GM19463 (cell line): Measurements from ENCODE around the gene CD160.
"Not testable (repeated sequence)": the region's sequence is repeated elsewhere in the genome, so short reads cannot be mapped to it uniquely, and the experiment has no call there.

Experiments used
- ATAC-seq: cut with Tn5 transposase; IDR thresholded peaks from one replicate; pipeline ENCODE4 v1.9.1; 2021; ENCODE audit warnings: mild to moderate bottlenecking, moderate library complexity; ENCODE audit not compliant: unreplicated experiment

The CD160 gene

DNA sequence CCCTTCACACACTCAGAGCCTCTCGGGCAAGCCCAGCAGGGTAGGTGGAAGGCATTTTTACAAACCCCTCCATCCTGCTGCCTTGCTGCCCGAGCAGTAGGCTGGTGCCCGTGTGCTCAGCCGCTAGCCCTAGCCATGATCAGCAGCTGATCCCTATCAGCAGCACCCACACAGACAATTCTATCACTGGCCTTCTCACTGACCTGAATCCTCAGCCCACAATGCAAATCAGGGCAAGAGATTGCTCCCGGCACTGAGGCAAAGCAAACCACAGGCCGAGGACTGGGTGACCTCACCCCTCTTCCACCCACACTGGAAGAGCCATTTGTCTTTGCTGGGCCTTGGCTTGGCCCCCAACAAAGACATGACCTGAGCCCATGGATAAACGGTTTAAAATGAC, 11.2 kb upstream of the CD160 start:
- ATAC-seq, result peak; percentile 65

DNA sequence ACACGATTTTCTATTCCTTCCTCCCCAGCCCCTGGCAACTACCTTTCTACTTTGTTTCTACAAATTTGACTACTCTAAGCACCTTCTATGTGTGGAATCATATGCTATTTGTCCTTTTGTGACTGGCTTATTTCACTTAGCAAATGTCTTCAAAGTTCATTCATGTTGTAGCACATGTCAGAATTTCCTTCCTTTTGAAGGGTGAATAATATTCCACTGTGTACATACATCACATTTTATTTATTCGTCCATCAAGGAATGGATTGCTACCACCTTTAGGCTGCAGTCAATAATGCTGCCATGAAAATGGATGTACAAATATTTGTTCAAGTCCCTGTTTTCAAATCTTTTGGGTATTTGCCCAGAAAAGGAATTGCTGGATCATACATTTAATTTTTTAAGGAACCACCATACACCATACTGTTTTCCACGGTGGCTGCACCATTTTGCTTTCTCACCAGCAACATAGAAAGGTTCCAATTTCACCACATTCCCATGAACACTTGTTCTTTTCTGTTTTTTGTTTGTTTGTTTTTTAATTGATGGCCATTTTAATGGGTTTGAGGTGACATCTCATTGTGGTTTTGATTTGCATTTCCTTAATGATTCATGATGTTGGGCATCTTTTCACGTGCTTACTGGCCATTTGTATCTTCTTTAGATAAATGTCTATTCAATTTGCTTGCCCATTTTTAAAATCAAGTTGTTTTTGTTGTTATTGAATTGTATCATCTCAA, 8.8 kb upstream of the CD160 start:
- ATAC-seq, result no peak

DNA sequence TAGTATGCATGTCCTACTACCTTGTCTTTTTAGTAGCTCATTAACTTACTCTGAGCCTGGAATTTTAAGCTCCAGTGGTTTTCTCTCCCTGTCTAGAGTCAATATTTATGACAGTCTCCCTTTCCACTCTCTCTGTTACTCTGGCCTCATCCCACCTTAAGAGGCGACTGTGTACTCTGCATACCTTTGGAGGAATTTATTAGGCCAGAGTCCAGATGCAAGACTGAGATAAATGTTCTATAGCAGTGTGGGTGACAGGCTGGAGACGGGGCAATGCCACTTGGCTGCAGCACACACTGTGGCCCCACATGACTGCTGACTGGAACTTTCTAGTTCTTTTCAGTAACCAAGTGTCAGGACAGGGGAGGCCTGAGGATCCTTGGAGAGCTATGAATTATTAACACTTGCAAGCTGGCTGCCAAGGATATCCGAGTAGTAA, 8.1 kb upstream of the CD160 start:
- ATAC-seq, result no peak

DNA sequence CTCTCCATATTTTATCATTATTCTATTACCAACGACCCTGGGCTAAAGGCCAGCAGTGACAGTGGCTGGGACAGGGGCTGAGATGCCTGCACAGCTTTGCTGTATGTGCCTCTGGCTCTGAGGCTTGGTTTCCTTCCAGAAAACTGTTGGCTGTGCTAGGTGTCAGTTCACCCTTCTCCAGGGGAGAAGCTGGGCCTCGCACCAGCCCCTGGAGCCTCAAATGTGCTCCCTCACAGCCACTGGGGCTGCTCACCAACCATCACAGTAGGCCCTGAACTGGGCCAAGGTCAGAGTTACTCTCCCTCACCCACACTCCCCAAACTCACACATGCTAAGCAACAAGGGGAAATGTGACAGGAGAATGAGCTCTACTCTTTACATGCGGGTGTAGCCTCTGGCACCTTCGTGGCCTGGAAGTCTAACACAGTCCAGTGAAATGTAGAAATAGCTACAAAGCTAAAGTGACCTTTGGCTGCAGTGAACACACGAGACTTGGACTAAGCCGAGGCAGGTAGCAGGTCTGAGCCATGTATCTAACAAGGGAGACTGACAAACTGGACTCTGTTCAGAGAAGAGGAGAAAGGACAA, 4.7 kb upstream of the CD160 start:
- ATAC-seq, result no peak

DNA sequence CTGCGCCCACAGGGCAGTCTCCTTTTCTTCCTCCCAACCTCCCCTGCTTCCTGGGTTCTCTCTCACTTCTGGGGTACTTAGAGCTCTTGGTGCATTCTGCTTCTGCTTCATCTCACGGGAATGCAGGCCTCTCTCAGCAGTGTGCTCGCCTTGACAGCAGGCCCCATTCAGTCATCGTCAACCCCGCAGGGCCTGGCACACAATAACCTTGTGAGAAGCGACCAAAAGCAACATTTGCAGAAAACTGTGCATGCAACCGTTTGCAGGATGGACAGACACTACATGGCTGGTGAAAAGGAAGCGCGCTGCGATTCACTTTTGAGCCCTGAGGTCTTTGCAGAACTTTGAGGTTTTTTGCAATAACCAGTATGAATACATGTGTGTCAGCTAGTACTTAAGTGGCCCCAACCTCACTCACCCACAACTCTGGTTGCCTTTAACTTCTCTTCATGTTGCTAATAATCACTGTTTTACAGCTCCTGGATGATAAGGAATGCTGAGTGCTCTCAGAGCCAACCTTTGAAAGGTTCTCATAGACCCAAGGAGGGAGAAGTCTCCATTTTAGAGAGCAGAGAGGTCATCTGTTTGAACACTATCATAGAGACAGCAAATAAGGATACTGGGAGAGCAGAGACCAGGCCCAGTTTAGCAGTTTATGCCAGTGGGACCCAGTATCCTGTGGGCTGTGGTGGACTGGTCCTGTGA, 2.5 kb upstream of the CD160 start:
- no peak for ATAC-seq

DNA sequence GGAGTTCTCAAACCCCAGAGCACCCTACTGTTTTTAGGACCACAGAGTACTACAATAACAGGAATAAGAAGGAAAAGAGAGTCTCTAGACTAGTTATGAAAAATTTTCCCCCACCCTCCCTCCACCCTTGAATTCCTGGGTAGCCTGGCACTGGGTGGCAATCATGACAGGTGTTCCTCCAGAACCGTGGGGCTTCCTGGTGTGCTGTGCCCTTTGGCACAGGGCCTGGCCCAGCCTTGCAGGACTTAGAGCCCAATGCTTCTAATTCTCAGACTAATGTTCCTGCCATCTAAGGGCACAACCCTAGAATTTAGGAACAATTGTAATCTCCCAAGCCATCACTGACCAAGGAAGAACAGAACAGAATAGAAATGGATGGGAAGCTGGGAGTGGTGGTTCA, 1.5 kb upstream of the CD160 start:
- ATAC-seq, result no peak

DNA sequence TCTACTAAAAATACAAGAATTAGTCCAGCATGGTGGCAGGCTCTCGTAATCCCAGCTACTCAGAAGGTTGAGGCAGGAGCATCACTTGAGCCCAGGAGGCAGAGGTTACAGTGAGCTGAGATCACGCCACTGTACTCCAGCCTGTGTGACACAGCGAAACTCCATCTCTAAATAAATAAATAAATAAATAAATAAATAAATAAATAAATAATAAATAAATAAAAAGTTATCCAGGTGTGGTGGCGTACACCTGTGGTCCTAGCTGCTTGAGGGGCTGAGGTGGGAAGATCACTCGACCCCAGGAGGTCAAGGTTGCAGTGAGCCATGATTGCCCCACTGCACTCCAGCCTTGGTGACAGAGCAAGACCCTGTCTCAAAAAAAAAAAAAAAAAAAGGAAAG, 834 bp upstream of the CD160 start:
- not testable (repeated sequence) for ATAC-seq

DNA sequence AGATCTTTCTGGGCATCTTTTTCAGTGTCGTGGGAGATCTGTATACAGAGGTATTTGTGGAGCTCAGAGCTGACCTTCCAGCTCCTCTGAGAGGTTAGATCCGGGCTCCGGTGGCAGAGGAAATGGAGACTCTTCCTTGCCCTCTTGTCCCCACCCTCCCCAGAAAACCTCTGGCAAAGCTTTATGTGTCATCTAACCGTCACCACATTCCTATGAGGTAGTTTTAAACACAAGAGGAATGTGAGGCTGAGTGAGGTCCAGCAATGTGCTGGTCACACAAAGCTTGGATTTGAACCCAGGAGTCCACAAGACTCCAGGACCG, 1.2 kb downstream of the CD160 start:
- no peak for ATAC-seq

DNA sequence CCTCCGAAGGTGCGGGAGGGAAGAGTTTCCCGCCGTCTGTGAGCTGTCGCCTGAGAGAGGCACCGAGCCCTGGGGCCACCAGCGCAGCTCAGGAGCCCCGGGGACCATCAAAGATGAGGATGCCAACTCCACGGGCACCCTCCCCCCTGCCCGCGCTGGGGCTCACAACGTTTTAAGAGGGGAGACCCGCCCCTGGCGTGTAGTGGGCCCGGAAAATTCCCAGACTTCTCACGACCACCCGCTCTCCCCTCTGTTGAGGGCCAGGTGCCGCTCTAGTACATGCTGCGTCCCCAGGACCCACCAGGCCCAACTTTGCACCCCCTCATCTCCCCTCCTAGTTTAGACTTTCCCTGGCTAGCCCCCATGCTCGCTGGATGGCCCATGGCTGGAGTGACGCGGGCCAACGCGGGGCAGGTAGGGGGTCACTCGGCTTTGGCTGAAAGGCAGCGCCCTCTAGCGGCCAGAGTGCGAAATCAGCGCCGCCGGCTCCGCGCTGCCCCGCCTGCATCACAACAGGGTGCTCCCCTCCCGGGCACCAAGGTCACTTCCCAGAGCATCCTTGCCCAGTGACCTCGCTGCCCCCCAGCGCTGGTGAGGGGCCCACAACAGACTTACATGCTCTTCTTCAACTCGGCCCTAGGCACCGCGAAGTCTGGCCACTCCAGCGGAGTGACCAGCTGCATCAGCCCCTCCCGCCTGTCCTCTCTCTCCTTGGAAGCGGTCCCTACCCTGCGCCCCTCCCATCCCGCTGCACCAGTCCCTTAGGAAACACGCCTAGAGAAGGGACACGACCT, 1.8 kb downstream of the CD160 start:
- ATAC-seq, result peak; percentile 57

DNA sequence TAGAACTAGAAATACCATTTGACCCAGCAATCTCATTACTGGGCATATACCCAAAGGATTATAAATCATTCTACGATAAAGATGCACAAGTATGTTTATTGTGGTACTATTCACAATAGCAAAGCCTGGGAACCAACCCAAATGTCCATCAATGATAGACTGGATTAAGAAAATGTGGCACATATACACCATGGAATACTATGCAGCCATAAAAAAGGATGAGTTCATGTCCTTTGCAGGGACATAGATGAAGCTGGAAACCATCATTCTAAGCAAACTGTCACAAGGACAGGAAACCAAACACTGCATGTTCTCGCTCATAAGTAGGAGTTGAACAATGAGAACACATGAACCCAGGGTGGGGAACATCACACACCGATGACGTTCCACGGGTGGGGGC, 6.9 kb downstream of the CD160 start:
- not testable (repeated sequence) for ATAC-seq

DNA sequence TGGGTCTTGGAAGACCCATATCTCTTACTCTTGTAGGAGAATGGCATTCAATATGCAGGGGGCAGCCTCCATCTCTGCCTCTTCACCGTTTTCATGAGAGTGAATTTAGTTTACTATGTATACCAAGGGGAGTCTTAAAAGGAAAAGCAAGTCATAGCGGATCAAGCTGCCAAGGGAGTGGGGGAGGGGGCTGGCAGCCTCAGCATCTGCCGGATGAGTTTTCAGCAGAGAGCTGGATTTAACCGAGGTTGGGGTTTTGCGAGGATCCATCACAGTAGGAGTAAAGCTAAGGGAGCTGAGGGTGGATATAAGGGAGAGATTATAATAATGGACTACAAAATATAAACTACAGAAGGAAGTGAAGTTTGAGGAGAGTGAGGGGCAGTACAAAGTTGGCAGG, 9.9 kb downstream of the CD160 start:
- no peak for ATAC-seq

DNA sequence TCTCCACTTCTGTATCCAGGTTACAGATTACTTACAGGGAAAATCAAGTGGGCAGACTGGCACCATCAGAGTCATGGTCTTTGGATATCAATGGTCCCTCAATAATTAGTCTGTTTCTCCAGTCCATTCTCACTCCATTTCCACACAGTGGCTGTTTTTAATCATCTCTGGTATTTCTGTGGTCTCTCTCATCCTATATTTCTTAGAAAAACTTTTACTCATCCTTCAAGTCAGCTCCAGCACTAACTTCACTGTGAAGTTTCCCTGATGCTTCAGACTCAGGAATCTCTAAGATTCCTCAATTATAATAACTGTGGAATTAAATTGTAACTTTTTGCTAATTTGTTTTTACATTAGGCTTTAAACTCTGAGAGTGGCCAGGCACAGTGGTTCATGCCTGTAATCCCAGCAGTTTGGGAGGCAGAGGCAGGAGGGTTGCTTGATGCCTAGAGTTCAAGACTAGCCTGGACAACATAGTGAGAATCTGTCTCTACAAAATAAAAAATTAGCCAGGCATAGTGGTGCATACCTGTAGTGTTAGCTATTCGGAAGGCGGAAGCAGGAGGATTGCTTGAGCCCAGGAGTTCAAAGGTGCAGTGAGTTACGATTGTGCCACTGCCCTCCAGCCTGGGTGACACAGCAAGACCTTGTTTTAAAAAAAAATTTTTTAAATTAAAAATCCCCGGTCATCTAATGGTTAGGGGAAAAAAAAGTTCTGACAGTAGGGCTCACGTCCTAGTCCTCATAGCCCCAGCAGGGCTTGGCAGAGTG, 10.6 kb downstream of the CD160 start:
- ATAC-seq, result no peak

DNA sequence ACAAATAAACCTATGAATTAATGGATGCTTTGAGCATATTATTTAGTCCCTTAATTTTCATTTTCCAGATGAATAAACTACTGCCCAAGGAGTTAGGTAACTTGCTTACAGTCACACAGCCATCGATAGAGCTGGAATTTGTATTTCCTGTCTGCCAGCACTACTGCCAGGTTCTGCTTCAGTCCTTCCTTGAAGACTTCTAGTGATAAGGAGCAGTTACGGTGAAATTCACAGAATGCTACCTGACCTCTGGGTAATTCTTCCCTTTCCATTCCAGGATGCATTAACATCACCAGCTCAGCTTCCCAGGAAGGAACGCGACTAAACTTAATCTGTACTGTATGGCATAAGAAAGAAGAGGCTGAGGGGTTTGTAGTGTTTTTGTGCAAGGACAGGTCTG, 11.2 kb downstream of the CD160 start:
- no peak for ATAC-seq

DNA sequence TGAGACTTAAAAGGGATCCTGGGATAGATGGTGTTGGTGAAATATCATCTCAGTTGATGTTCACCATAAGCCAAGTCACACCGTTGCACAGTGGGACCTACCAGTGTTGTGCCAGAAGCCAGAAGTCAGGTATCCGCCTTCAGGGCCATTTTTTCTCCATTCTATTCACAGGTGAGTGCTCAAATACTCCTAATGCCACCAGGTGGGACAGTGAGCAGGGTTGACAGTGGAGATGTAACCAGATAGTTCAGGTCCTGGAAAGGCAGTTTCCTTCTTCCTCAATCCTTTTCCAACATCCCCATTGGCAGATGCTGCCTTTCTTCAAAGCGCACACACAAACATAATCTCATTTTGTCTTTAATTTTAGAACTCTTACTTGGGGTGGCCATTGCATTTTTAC, 11.6 kb downstream of the CD160 start:
- ATAC-seq, result no peak

DNA sequence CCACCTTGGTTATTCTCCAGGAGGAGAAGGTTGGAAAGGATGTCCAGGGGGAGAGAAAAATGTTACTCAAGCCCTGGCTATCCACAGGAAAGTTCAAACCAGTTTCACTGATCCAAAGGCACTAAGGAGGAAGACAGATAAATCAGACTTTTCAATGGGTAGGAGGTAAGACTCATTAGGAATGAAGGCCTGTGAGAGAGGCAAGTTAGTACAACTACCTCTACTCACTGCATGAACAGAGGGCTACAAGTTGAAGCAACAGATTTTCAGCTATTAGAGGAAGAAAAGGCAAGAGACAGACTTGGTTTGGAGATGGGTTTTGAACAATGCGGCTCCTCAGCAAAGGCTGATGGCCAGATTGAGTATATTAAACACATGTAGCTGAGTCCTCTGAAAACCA, 16.9 kb downstream of the CD160 start:
- no peak for ATAC-seq

DNA sequence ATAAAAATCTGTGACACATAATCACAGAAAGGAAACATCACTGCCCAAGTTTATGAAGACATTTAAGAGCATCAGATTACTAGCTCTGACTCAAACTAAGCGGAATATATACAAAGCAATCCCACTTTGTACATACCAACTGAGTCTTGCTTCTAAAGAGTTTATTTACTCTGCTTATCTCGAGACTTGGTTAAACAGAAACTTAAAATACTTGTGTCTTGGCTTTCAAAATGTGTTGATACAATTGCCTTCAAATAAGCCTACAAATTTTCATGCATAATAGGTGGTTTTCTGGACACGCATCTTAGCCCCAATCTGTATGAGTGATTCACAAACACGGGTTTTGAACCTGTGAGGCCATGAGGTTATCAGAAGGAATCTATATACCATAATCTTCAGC, 21.0 kb downstream of the CD160 start:
- no peak for ATAC-seq

DNA sequence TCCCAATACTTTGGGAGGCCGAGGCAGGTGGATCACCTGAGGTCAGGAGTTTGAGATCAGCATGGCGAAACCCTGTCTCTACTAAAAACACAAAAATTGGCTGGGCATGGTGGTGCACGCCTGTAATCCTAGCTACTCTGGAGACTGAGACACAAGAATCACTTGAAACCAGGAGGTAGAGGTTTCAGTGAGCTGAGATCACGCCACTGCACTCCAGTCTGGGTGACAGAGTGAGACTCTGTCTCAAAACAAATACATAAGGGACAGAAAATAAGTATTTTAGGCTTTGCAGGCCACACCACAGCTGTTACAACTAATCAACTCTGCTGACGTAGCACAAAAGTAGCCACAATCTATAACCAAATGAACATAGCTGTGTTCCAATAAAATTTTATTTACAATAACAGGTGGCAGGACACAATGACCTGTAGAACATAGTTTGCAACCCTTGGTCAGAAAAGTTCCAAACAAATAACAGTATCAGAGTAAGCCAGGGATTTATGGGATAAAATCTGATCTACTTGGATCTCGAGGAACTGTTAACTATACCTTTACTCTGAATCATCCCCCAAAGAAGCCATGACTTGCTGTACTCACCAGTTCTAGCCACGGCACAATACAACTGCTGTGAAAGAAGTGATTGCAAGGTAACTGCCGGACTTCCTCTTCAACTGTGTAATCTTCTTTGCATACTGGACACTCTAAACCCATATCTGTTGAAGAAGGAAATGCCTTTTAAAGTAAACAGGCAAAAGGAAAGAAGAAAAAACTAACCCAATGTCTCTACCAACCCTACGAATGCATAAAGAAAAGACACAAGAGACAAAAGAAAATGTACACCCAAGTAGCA, 28.3 kb downstream of the CD160 start:
- ATAC-seq, result no peak

DNA sequence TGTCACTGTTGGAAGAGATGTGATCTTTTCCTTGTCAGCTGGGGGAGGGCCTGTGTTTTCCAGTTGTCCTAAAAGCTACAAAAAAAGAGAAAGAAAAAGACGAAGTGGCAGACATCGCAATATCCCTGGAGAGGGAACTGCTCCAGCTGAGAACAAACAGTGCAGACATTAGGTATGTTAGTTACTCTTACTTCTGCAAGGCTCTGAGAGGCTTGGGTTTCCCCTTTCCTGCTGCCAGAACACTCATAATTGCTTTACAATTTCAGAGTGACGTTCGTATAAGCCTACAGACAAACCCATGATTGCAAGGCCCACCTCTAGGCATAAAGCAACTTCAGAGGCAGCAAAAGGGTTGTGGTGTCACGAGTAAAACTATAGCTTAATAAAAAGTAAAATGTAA, 31.1 kb downstream of the CD160 start:
- ATAC-seq, result no peak

DNA sequence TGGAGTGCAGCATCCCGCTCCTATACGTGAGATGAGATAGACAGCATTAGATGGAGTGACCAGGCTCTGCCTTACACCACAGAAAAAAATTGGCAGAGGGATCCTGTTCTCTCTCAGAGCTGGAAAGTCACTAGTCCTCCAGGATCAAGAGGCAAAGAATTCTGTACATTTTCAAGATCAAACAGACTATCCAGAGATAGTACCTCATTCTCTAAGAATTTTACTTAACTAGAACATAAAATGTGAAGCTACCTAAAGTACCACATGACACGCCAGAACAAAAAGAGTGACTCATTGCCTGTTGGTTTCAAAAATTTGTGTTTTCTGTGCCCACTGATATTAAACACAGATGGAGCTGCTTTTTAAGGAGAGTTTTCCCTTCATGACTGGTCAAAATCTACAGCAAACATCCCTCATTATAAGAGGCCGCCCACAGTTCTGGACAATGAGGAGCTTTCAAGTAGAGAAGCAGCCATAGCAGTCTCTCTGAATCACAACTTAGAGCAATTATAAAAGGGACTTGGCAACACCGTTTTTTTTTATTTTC, 32.3 kb downstream of the CD160 start:
- no peak for ATAC-seq

DNA sequence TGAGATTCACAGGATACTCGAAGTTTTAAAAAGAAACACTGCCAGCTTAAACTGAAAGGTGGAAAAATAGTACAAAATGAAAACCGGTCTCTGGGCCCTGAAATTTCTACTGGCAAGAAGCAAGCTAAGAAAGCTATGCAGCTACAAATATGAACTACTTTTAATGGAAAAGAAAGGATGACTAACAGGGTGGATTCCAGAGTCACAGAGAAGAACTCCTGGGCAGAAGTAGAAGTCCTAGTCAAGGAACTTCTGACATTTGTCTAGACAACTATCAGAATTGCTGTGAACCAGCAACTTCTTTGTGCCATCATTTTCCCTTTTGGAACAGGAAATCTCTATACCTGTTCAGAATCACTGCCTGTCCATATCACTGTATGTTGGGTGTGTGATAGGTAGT, 38.1 kb downstream of the CD160 start:
- no peak for ATAC-seq
